ENCODE measurements around the gene AHCY. TPM values are rescaled to one million over a fixed set of nuclear protein-coding genes. Genes with fewer than 3 reads are reported as not detected.
A peak's percentile ranks its signal among the peaks of the same experiment; 100 is the strongest.
"Not testable (repeated sequence)": the region's sequence is repeated elsewhere in the genome, so short reads cannot be mapped to it uniquely, and the experiment has no call there.

Gene AHCY
- 59.6 TPM for total RNA-seq
- long read RNA-seq, transcript AHCY-201 (10 exons, 2,143 nt) = major isoform, 55 of 72 reads
- long read RNA-seq, partial matches to known transcripts = 10 of 72 reads
- long read RNA-seq, other reads (novel, unspliced or antisense) = 7 of 72 reads

- no peak for TF ChIP-seq CTCF (IDR thresholded peaks at IDR 0.05)
- intact Hi-C loops (cut with DNase I) = no loop called here
- Histone ChIP-seq H3K4me1 (peaks cover 16% of the 10 kb centered on the region), H3K4me3 (peak within 1 kb of the TSS; percentile 94), H3K9me3 (no peaks in the 10 kb centered on the region), H3K27ac (peak within 1 kb of the TSS; percentile 93), H3K36me3 (no peaks in the 10 kb centered on the region), H3K27me3 (no peaks in the 10 kb centered on the region)
- peak; percentile 99 for DNase-seq
- peak; percentile 97 for ATAC-seq
Measured at GRCh38 chr20:34302723-34303533, at the start of gene AHCY. AHCY (minus strand) TSS chr20:34303355; CDS start chr20:34303270, 85 bp downstream.

- intact Hi-C loops (cut with DNase I) = no loop called here
- DNase-seq (no peak), ATAC-seq (no peak)
- Histone ChIP-seq H3K4me3 (no peak overlapping the region), H3K27me3 (no peaks in the 10 kb centered on the region), H3K9me3 (no peaks in the 10 kb centered on the region), H3K4me1 (no peaks in the 10 kb centered on the region), H3K27ac (no peak overlapping the region), H3K36me3 (no peaks in the 10 kb centered on the region)
- no peak for TF ChIP-seq CTCF (IDR thresholded peaks at IDR 0.05)
Measured at GRCh38 chr20:34350095-34350494, 46.9 kb upstream of the AHCY start.

GRCh38 chr20:34347571-34347970 lies 44.4 kb upstream of the AHCY start:
- intact Hi-C loops (cut with DNase I) = no loop called here
- H3K4me3 ChIP-seq = no peak overlapping the region
- H3K4me1 ChIP-seq = no peaks in the 10 kb centered on the region
- DNase-seq = no peak
- ATAC-seq = no peak
- no peak for TF ChIP-seq CTCF (IDR thresholded peaks at IDR 0.05)
- no peak overlapping the region for H3K27ac ChIP-seq
- H3K9me3 ChIP-seq = no peaks in the 10 kb centered on the region
- H3K36me3 ChIP-seq = no peaks in the 10 kb centered on the region
- H3K27me3 ChIP-seq = no peaks in the 10 kb centered on the region

GRCh38 chr20:34346533-34346865 lies 43.3 kb upstream of the AHCY start:
- H3K36me3 ChIP-seq; DNase-seq; H3K27me3 ChIP-seq; H3K4me1 ChIP-seq; intact Hi-C loops (cut with DNase I); H3K4me3 ChIP-seq; H3K9me3 ChIP-seq; ATAC-seq; H3K27ac ChIP-seq: not testable (repeated sequence)

- H3K27ac ChIP-seq; intact Hi-C loops (cut with DNase I); H3K4me1 ChIP-seq; H3K27me3 ChIP-seq; H3K4me3 ChIP-seq; DNase-seq; H3K9me3 ChIP-seq; H3K36me3 ChIP-seq; ATAC-seq: not testable (repeated sequence)
Measured at GRCh38 chr20:34345839-34346532, 42.8 kb upstream of the AHCY start.

- H3K4me3 ChIP-seq = no peak overlapping the region
Measured at GRCh38 chr20:34345402-34345736, 42.2 kb upstream of the AHCY start.

More at GRCh38 chr20:34345402-34345736, 42.2 kb upstream of the AHCY start:
- Histone ChIP-seq H3K36me3 (no peaks in the 10 kb centered on the region), H3K9me3 (no peaks in the 10 kb centered on the region), H3K27me3 (no peaks in the 10 kb centered on the region), H3K4me1 (no peaks in the 10 kb centered on the region), H3K27ac (no peak overlapping the region)
- no peak for TF ChIP-seq CTCF (IDR thresholded peaks at IDR 0.05)
- intact Hi-C loops (cut with DNase I) = no loop called here
- DNase-seq = no peak
- ATAC-seq = no peak
